HG02588 (cell line): ENCODE measurements around the gene ST3GAL4.
A peak's percentile ranks its signal among the peaks of the same experiment; 100 is the strongest.

Experiments used
- ATAC-seq: cut with Tn5 transposase; IDR thresholded peaks from one replicate; pipeline ENCODE4 v1.9.1; 2021; ENCODE audit warnings: mild to moderate bottlenecking, moderate library complexity; ENCODE audit not compliant: unreplicated experiment

Gene ST3GAL4

DNA sequence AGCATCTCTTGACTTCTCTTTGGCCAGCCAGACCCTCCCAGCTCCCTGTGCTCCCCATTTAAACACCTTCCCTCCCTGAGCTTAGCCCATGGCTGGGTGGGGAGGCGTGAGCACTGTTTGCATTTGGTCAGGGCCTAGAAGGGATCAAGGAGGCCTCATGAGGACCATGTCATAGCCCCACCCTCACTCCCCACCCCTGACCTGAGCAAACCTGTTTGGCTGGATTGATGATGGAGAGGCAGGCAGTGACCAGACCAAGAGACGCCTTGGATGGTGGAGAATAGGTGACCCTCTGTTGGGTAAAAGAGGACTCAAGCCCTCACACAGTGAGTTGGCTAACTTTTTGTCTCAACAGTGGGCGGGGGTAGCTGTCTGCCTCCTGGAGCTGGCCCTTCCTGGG is 49.9 kb downstream of the ST3GAL4 start:
- ATAC-seq, result no peak

DNA sequence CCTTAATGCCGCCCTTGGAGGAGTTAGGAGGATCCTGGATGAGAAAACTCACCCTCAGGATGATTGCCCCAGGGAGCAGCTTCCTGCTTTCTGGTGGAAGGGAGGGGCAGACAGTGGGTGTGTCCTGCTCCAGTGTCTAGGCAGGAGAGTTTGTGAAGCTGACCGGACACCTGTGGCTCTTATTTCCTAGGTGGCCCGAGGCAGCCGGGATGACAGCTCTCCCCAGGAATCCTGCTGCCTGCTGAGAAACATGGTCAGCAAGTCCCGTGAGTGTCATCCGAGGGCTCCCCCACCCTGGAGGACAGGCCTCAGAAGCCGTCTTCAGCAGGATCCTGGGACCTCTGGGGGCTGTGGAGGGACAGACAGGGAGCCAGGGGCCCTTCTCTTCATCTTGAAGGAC is 50.4 kb downstream of the ST3GAL4 start:
- no peak for ATAC-seq

DNA sequence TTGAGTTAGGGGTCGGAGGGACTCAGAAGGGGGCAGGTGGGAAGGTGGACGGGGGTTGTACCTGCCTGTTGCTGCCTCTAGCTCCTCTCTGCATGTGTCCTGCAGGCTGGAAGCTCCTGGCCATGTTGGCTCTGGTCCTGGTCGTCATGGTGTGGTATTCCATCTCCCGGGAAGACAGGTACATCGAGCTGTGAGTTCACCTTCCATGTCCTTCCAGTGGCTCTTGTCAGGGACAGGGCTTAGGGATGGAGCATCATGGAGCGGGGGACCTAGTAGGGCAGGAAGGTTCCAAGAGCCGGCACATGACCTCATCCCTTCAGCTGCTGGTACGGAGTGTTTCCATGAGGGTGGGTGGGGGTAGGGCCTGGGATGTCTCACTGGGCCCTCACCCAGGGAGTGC is 50.9 kb downstream of the ST3GAL4 start:
- ATAC-seq, result no peak

DNA sequence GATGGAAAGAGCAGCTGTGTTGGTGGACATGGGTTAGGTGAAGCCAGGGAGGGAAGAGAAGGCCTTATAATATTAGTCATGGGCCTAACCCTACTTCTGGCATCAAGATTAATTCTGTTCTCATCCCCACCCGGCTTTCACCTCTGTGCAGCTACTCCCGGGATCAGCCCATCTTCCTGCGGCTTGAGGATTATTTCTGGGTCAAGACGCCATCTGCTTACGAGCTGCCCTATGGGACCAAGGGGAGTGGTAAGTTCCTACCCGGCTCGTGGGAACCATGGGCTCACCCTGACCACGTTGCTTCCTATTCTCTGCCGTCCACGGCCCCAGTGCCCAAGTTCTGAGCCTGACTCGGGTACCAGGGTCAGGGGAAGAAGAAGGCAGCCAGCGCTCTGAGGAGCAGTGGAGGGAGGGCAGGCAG is 51.6 kb downstream of the ST3GAL4 start:
- ATAC-seq, result no peak

DNA sequence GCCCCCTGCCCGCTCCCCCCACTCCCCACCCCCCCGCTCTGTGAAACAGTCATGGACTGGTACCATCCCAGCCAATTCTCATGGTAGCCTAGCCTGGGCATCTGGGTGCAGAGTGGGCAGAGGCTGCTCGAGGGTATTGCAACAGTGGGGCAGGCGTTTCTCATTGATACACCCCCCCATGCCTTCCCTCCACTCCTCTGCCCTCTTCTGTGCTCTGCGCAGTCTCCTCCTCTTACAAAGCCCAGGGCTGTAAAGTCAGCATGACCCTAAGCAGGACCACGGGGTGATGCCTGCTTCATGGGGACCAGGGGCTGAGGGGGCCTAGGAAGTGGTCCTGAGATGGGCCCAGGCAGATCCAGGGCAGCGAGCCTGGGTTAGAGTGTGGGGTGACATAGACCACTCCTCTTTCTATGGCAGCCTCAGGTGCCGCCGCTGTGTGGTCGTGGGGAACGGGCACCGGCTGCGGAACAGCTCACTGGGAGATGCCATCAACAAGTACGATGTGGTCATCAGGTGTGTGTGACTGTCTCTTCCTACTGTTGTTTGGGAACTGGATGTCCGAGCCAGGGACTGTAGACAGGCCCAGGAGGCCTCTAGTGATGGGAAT is 52.3 kb downstream of the ST3GAL4 start:
- ATAC-seq, result no peak

DNA sequence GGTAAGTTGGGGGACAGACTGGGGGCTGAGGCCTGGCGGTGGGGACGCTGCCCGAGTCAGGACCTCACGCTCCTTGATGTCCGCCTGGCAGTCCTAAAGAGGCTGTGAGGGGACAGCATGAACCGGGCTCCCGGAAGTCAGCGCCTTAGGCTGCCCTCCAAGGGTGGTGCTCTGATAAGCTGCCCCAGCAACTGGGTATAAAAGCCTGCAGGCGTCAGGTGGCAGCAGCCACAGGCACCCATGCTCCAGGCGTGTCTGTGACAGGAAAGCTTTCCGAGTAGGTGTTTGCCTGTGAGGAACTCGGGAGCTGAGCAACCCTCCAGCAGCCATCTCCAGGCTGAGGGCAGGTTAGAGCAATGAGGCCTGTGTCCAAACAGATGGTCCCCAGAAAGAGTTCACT is 53.0 kb downstream of the ST3GAL4 start:
- ATAC-seq, result no peak

DNA sequence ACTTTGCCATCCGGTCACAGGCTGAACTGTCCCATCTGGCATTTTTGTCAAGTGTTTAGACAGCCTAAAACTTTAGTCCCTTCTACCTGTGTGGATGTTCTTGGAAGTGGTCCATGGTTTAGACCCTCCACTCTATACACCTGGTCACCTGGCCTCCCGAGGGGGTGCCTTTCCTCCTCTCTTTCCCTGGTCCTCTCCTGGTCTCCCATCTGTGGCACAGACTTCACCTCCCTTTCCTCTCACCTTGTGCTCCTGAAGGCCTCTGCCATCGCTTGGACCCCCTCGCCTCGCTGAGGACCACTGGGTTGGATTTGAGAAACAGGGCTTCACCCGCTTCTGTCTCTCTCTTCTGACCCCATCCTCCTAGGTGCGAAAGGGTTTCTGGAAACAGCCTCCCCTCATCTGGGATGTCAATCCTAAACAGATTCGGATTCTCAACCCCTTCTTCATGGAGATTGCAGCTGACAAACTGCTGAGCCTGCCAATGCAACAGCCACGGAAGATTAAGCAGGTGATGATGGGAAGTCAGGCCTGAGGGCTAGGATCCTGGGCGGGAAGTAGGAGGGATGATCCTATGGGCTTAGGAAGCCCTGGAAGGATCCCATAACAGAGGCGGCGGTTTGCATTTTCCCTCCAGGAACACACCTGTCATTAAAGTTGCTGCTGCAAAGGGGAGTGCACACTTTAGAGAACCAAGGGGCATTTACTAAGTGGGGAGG is 53.6 kb downstream of the ST3GAL4 start:
- ATAC-seq, result no peak

DNA sequence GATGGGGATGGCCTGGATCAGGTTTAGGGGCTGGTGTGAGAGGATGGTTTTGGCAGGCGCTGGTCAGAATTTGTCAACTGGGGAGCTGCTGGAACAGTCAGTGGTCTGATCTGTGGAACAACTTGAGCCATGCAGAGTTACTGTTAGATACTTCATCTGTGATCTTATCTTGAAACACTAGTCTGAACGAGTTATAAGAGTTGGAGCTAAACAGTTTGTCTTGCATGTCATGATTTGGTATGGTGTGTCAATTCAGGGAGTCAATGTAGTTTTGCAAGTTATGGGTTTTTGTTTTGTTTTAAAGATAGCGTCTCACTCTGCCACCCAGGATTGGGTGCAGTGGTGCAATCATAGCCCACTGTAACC is 54.1 kb downstream of the ST3GAL4 start:
- ATAC-seq, result no peak

DNA sequence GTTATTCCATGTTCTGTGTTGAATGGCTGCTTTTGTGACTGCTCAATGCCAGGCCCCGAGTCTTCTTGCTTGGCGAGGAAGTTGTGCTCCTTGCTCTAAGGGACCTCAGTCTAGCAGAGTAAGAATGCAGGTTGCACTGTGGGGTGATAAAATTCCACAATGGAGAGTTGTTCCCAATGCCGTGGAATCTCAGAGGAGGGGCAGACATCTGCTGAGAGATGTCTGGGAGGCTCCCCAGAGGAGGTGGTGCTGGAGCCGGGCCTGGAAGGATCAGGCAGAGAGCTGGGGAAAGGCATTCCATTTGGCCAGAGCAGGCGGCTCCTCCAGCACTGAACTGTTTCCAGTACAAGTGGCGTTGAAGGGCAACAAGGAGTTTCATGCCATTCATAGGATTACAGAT is 55.2 kb downstream of the ST3GAL4 start:
- ATAC-seq, result no peak

DNA sequence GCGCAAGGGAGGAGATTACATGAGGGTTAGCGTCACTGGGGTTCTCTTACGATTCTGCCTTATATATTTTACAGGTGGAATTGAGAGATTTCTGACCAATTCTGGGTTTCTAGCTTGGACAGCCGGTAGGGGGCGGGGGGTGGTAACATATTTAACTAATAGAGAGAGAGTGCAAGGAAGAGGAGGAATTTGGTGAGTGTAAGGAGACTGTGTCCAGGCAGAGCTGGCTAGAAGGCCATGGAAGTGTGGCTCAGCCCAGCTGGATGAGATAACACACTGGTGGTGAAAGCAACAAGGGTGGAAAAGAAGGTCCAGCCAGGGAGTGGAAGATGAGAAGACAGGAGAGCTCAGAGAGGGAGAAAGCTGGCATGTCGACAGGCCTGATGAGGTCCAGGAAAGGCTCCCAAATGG is 56.5 kb downstream of the ST3GAL4 start:
- ATAC-seq, result no peak

DNA sequence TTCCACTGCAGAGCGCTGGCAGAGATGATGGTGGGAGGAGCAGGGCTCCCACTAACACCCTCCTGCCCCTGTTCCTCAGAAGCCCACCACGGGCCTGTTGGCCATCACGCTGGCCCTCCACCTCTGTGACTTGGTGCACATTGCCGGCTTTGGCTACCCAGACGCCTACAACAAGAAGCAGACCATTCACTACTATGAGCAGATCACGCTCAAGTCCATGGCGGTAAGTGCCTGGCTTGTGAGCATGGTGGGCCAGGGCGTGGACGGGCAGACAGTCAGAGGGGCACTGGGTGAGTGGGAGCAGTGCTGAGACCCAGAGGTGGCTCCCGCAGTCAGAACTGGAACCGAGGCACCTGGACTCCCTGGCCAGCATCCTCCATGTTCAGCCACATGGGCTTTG is 57.9 kb downstream of the ST3GAL4 start:
- ATAC-seq, result no peak

DNA sequence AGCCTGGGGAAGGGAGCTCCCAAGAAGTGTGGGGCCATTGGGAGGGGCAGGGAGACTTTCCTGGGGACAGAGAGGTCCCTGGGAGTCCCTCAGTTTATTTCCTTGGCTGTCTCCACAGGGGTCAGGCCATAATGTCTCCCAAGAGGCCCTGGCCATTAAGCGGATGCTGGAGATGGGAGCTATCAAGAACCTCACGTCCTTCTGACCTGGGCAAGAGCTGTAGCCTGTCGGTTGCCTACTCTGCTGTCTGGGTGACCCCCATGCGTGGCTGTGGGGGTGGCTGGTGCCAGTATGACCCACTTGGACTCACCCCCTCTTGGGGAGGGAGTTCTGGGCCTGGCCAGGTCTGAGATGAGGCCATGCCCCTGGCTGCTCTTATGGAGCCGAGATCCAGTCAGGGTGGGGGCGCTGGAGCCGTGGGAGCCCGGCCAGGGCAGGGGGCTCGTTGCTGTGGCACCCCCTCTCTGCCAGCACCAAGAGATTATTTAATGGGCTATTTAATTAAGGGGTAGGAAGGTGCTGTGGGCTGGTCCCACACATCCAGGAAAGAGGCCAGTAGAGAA is 58.4 kb downstream of the ST3GAL4 start:
- ATAC-seq, result no peak

DNA sequence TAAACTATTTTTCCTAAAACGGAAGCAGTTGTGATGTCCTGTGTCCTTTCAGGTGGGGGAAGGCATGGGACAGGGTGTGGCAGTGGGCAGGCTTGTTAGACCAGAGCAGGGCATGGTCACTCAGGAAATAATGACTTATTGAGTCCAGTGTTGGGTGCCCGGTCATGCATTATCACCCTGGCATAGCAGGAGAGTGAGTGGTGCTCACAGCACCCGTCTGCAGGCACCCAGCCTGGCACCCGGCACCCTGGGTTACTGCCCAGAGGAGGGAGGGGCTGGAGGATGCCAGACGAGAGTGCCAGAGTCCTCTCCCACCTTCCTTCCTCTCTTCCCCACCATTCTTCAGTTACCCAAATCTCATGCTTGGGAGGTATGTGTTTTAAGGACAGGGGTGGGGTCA is 59.1 kb downstream of the ST3GAL4 start:
- no peak for ATAC-seq

DNA sequence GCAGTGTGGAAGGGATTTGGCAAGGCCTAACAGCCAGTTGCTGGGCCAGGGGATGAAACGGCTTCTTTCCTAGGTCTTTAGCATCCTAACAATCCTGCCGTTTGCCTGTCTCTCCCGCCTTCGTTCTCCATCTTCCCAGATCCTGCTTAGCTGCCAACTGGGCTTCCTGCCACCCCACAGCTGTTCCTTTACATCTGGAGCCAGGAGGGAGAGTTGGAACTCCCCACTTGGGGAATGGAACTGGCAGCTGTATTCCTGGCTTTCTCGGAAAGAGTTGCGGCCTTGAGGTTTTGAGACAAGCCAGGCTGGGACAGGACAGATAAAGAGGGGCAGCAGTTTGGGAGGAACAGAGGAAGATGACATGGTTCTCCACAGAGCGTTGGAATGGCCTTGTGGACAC is 59.6 kb downstream of the ST3GAL4 start:
- no peak for ATAC-seq

DNA sequence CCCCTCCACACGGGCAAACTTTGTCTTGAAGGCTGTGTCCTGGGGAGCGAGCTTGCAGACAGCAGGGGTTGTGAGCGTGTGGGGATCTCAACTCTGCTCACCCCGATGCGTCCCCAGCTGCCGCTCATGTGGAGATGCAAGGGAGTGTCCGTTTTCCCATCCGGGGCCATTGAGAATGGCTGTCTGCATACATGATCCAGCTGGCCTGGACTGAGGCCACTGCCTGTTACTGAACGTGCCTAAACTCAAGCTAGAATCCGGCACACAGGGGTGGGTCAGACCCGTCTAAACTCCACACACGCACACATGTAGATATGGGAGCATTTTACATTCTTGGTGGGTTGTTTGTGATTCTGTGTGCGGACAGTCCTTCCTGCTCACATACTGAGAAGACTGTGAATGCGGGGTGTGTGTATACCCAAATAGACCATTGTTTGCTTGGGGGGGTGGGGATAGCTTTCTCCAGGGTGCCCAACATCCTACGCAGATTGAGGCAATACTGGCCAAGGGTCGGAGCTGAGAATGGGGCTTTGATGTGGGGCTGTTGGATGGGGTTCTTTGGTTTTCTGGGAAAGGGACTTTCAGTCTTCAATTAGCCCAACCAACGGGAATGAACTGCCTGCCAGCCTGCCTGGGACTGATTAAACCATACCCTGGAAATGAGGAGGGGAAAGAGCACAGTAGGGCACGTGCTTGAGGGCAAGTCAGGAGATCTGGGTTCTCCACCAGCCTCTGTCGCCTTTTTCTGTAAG is 60.4 kb downstream of the ST3GAL4 start:
- no peak for ATAC-seq

DNA sequence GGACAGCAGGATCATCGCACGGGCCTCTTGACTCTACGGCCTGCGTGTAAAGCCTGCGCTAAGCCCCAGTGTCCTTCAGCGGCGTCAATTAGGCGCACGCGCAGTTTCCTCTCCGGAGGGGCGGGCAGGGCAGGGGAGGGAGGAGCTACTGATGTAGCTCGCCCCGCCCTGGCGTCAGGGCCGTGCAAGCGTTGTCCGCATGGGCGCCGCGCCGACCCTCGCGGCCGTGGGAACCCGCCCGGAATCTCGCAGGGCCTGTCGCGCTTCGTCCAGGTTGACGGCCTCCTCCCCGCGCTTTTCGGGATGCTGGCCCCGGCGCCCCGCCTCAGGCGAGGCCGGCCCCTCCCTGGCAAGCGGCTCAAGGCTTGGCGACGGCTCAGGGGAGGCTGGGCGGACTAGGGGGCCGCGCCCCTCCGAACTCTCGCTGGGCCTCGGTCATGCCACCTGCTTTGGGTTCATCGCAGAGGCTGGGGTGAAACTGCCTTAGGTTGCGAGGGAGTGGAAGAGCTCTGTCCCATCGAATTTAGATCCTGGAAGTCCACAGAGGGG is 61.1 kb downstream of the ST3GAL4 start:
- peak; percentile 88 for ATAC-seq

DNA sequence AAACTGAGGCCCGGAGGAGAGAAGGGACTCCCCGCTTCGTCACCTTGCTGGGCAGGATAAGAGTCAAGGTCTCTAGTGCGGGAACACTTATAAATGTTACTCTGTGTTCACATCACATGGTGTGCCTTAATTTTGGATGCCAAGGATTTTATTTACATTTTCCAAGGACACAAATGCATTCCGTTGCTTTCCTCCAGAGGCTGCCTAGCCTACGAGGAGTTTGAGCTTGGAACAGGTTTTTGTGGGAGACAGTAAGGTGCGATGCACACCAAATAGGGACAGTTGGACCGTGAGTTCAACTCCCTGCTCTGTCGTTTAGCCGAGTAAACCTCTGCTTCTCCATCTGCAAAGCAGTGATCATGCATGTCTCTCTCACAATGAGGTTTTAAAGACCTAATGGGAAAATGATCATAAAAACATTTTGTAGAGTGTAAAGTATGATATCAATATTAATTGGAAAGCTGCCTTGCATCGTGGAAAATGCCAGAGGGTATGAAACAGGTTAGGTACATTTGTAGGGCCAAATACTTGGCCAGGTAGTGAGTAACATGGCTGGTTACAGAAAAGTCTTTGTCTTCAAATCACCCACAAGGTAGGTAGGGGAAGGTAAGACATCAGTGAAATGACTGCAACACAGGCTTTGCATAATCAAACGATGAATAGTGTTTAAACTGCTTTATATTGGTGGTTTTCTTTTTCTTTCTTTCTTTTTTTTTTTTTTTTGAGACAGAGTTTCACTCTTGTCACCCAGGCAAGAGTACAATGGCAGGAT is 61.8 kb downstream of the ST3GAL4 start:
- ATAC-seq, result no peak

DNA sequence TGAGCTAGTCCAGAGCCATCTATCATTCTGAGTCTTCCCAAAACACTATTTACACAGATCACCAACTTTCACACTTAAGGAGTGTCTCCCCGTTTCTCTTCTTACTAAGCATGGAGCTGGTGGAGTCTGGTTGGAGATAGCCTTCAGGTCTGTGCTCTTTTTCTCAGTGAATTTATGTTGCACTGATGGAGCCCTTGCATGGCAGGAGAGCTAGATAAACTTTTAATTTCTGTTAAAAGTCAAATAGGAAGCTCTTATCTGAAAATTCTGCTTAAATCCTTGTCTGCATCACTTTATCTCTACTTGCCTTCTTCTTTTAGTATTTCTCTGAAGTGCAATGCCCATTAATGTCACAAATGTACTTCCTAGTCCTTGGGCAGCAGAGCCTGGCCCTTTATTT is 63.4 kb downstream of the ST3GAL4 start:
- no peak for ATAC-seq

DNA sequence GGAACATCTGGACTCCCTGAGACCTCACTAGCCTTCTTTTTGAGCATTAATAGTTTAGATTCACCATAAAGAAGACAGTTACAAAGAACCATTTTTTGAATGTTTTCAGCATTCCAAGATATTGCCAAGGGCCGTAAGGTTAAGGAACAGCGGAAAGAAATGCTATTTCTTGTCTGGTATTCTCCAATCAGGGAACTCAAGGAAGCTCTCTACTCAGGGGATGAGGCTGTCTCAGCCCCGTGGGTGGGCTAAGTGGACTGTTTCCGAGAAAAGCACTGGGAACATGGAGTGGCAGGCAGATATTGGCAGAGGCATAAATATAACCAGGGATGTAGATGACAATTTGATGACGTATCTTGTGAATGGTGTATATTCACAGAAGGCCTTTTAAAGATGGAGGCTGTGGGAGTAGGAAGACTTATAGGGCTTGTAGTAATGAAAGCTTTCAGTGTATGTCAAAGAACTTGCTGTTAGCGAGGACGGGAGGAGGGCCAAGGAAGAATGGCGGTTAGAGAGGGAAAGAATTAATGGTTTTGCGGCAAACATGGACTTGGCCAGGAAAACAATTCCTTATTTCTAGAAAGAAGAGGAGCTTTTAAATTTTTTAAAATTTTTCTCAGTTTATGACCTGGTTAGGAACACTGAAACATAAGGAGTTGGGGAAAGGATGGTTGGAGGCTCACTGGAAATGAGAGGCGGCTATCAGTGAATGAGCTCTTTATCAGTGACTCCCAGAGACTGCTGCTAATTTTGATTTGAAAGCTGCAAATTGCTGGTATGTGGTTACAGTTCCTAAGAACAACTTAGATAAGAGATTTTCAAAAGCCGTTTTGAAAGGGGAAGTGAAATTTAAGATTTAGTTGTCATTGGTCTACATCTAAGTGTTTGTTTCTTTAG is 64.6 kb downstream of the ST3GAL4 start:
- peak; percentile 55 for ATAC-seq

DNA sequence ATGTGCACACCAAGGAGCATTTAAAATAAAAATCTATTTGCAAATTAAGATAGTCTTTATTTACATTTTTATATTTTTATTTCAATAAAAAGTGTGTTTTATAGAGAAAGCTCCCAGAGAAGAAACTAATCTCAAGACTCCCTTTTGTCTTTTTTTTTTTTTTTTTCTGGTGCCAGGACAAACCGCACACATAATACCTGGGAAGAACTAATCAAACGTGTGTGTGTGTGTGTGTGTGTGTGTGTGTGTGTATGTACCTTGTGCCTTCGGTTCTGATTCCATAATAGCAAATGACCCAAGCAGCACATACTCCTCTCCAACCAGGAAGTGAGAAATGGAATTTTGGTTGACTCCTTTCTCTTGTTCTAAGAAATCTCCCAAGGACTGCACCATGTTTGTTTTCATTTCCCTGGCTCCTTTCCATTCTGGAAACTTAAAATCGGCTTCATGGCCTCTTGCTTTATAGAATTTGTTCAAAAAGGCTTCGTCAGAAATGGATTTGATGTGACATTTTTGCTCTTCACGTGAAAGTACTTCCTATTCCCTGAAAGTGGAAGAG is 65.3 kb downstream of the ST3GAL4 start:
- no peak for ATAC-seq
